Activated CD4-positive, alpha-beta T cell treated with anti-CD3 and anti-CD28 coated beads, Interleukin-2, amount 10 ng/mL, durations not matched to agents 24 days and 14 days (primary cell): ENCODE data around the gene MMP28. TPM values are rescaled to one million over a fixed set of nuclear protein-coding genes. Genes with fewer than 3 reads are reported as not detected.
A peak's percentile ranks its signal among the peaks of the same experiment; 100 is the strongest.

Experiments
- DNase-seq: peaks from one replicate; pipeline ENCODE4 v3.0.0; 2022
- H3K27ac Mint-ChIP-seq: one replicate; pipeline ENCODE4 v1.8.0; 2022; ENCODE audit warnings: mild to moderate bottlenecking, mixed read lengths
- H3K27me3 Mint-ChIP-seq: one replicate; pipeline ENCODE4 v1.8.0; 2022; ENCODE audit warnings: mixed read lengths
- H3K36me3 Mint-ChIP-seq: one replicate; pipeline ENCODE4 v1.8.0; 2022; ENCODE audit warnings: low read depth, mild to moderate bottlenecking, mixed read lengths
- H3K4me1 Mint-ChIP-seq: one replicate; pipeline ENCODE4 v1.8.0; 2021; ENCODE audit warnings: mixed read lengths
- H3K4me3 Mint-ChIP-seq: one replicate; pipeline ENCODE4 v1.8.0; 2022; ENCODE audit warnings: mild to moderate bottlenecking, moderate library complexity, mixed read lengths
- H3K9me3 Mint-ChIP-seq: one replicate; pipeline ENCODE4 v1.8.0; 2021; ENCODE audit warnings: mixed read lengths
- intact Hi-C: fragments of 100-400 bp; cut with micrococcal nuclease; formaldehyde crosslinking; loops from one replicate; pipeline ENCODE4 v1.15.1; 2023
- total RNA-seq: library from RNA; stranded (reverse); gene quantifications from 2 replicates; pipeline ENCODE4 v1.2.3, GENCODE V29; 2022

MMP28 gene
- total RNA-seq, 1 donor from 2014 or later: not detected

- Mint-ChIP-seq H3K4me3 (peak overlapping the region; percentile 43), H3K9me3 (no peaks in the 10 kb centered on the region), H3K4me1 (peaks cover 18% of the 10 kb centered on the region), H3K27me3 (peaks cover 40% of the 10 kb centered on the region), H3K36me3 (no peaks in the 10 kb centered on the region), H3K27ac (no peak overlapping the region)
- intact Hi-C loops: no loop called here
- no peak for DNase-seq
Observed at GRCh38 chr17:35750526-35751395, 44.7 kb downstream of the MMP28 start.

GRCh38 chr17:35749560-35750412 lies 45.7 kb downstream of the MMP28 start:
- H3K4me1 Mint-ChIP-seq: peaks cover 18% of the 10 kb centered on the region
- no peaks in the 10 kb centered on the region for H3K9me3 Mint-ChIP-seq
- intact Hi-C loops: loop anchor here (10.0 kb wide), 1 partner anchor 605 kb away; the partner anchor contains the start of genes NLE1 and UNC45B
- H3K4me3 Mint-ChIP-seq: peak overlapping the region; percentile 47
- DNase-seq: no peak
- peaks cover 37% of the 10 kb centered on the region for H3K27me3 Mint-ChIP-seq
- no peaks in the 10 kb centered on the region for H3K36me3 Mint-ChIP-seq
- H3K27ac Mint-ChIP-seq: no peak overlapping the region

GRCh38 chr17:35748979-35749378 lies 46.5 kb downstream of the MMP28 start:
- Mint-ChIP-seq H3K9me3 (no peaks in the 10 kb centered on the region), H3K27ac (no peak overlapping the region), H3K36me3 (no peaks in the 10 kb centered on the region), H3K27me3 (peaks cover 34% of the 10 kb centered on the region), H3K4me1 (peaks cover 18% of the 10 kb centered on the region), H3K4me3 (no peak overlapping the region)
- intact Hi-C loops: loop anchor here (10.0 kb wide), 1 partner anchor 604 kb away; the partner anchor contains the start of genes NLE1 and UNC45B
- no peak for DNase-seq

GRCh38 chr17:35748341-35748841 lies 47.0 kb downstream of the MMP28 start:
- DNase-seq: no peak
- no peaks in the 10 kb centered on the region for H3K36me3 Mint-ChIP-seq
- H3K27me3 Mint-ChIP-seq: peaks cover 36% of the 10 kb centered on the region
- intact Hi-C loops: loop anchor here (10.0 kb wide), 1 partner anchor 604 kb away; the partner anchor contains the start of genes NLE1 and UNC45B
- H3K4me1 Mint-ChIP-seq: peaks cover 18% of the 10 kb centered on the region
- peak overlapping the region; percentile 56 for H3K27ac Mint-ChIP-seq
- H3K4me3 Mint-ChIP-seq: no peak overlapping the region
- no peaks in the 10 kb centered on the region for H3K9me3 Mint-ChIP-seq

- Mint-ChIP-seq H3K27ac (no peak overlapping the region), H3K4me1 (peaks cover 18% of the 10 kb centered on the region), H3K4me3 (no peak overlapping the region), H3K27me3 (peaks cover 30% of the 10 kb centered on the region), H3K36me3 (no peaks in the 10 kb centered on the region), H3K9me3 (no peaks in the 10 kb centered on the region)
- DNase-seq: peak; percentile 93
- intact Hi-C loops: loop anchor here (1.0 to 10.0 kb wide), 3 partner anchors 134 to 603 kb away; partner anchors contain the start of genes NLE1 and UNC45B
Observed at GRCh38 chr17:35747540-35748017, 47.9 kb downstream of the MMP28 start.

GRCh38 chr17:35745749-35746320 lies 49.6 kb downstream of the MMP28 start:
- Mint-ChIP-seq H3K4me1 (peaks cover 20% of the 10 kb centered on the region), H3K27ac (no peak overlapping the region)
- intact Hi-C loops: loop anchor here (2.0 to 10.0 kb wide), 2 partner anchors 433 to 601 kb away; partner anchors contain the start of genes NLE1 and UNC45B

GRCh38 chr17:35745246-35745645 lies 50.2 kb downstream of the MMP28 start:
- H3K4me1 Mint-ChIP-seq: peaks cover 20% of the 10 kb centered on the region
- H3K27ac Mint-ChIP-seq: no peak overlapping the region
- no peak overlapping the region for H3K4me3 Mint-ChIP-seq
- intact Hi-C loops: loop anchor here (10.0 kb wide), 1 partner anchor 600 kb away; the partner anchor contains the start of genes NLE1 and UNC45B
- H3K36me3 Mint-ChIP-seq: no peaks in the 10 kb centered on the region
- no peak for DNase-seq
- H3K27me3 Mint-ChIP-seq: peaks cover 35% of the 10 kb centered on the region
- H3K9me3 Mint-ChIP-seq: no peaks in the 10 kb centered on the region

More at GRCh38 chr17:35745749-35746320, 49.6 kb downstream of the MMP28 start:
- Mint-ChIP-seq H3K36me3 (no peaks in the 10 kb centered on the region), H3K27me3 (peaks cover 37% of the 10 kb centered on the region), H3K4me3 (no peak overlapping the region), H3K9me3 (no peaks in the 10 kb centered on the region)
- no peak for DNase-seq

- no peaks in the 10 kb centered on the region for H3K36me3 Mint-ChIP-seq
- peaks cover 37% of the 10 kb centered on the region for H3K27me3 Mint-ChIP-seq
- no peak overlapping the region for H3K27ac Mint-ChIP-seq
- no peak overlapping the region for H3K4me3 Mint-ChIP-seq
- DNase-seq: no peak
- H3K4me1 Mint-ChIP-seq: peaks cover 18% of the 10 kb centered on the region
- intact Hi-C loops: loop anchor here (10.0 kb wide), 1 partner anchor 600 kb away; the partner anchor contains the start of genes NLE1 and UNC45B
- H3K9me3 Mint-ChIP-seq: no peaks in the 10 kb centered on the region
Observed at GRCh38 chr17:35744830-35745229, 50.6 kb downstream of the MMP28 start.

GRCh38 chr17:35743626-35744328 lies 51.7 kb downstream of the MMP28 start:
- Mint-ChIP-seq H3K9me3 (no peaks in the 10 kb centered on the region), H3K4me3 (no peak overlapping the region), H3K27ac (no peak overlapping the region), H3K27me3 (peaks cover 36% of the 10 kb centered on the region), H3K4me1 (peaks cover 11% of the 10 kb centered on the region), H3K36me3 (no peaks in the 10 kb centered on the region)
- DNase-seq: peak; percentile 70
- intact Hi-C loops: loop anchor here (10.0 kb wide), 1 partner anchor 599 kb away; the partner anchor contains the start of genes NLE1 and UNC45B

GRCh38 chr17:35742896-35743477 lies 52.5 kb downstream of the MMP28 start:
- H3K4me3 Mint-ChIP-seq: no peak overlapping the region
- peaks cover 4% of the 10 kb centered on the region for H3K4me1 Mint-ChIP-seq
- no peaks in the 10 kb centered on the region for H3K36me3 Mint-ChIP-seq
- peaks cover 33% of the 10 kb centered on the region for H3K27me3 Mint-ChIP-seq
- intact Hi-C loops: loop anchor here (10.0 kb wide), 1 partner anchor 598 kb away; the partner anchor contains the start of genes NLE1 and UNC45B
- no peak overlapping the region for H3K27ac Mint-ChIP-seq
- no peaks in the 10 kb centered on the region for H3K9me3 Mint-ChIP-seq
- DNase-seq: no peak

- no peaks in the 10 kb centered on the region for H3K36me3 Mint-ChIP-seq
- H3K27ac Mint-ChIP-seq: no peak overlapping the region
- H3K27me3 Mint-ChIP-seq: peaks cover 33% of the 10 kb centered on the region
- intact Hi-C loops: loop anchor here (10.0 kb wide), 1 partner anchor 598 kb away; the partner anchor contains the start of genes NLE1 and UNC45B
- H3K4me3 Mint-ChIP-seq: no peak overlapping the region
- no peak for DNase-seq
- H3K9me3 Mint-ChIP-seq: no peaks in the 10 kb centered on the region
- peaks cover 4% of the 10 kb centered on the region for H3K4me1 Mint-ChIP-seq
Observed at GRCh38 chr17:35742496-35742895, 52.9 kb downstream of the MMP28 start.
